Neural cell (in vitro differentiated cells): Measurements from ENCODE around the gene PADI4.

Experiments
- CTCF ChIP-seq: fragments of 450-650 bp; IDR thresholded peaks from 2 replicates; pipeline ENCODE4 v1.5.1; 2014; ENCODE audit warnings: antibody characterized with exemption, mild to moderate bottlenecking, moderate library complexity; ENCODE audit not compliant: poor library complexity, severe bottlenecking
- EZH2 ChIP-seq: fragments of 200-600, 300-800 bp; shearing (Covaris generic), sonication (generic); IDR thresholded peaks from 2 replicates; pipeline ENCODE4 v1.6.1; 2014; ENCODE audit warnings: antibody characterized with exemption, low read length, borderline replicate concordance, mild to moderate bottlenecking; ENCODE audit not compliant: insufficient read depth, poor library complexity, severe bottlenecking

DNA sequence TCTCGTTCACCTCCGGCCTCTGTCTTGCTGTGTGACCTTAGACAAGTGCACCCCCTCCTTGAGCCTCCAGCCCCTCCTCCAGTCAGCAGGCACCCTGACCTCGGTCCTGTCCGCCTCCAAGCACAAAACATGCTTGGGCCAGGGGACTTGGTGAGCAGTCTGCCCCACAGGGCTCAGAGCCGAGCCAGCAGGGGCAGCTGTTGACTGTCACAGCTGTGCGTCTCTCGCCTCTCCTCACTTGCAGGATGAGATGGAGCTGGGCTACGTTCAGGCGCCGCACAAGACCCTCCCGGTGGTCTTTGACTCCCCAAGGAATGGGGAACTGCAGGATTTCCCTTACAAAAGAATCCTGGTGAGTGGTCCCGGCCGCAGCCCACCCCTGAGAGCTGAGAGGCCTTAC is 34.9 kb upstream of the PADI4 start:
- TF ChIP-seq CTCF, result no peak
- no peak for TF ChIP-seq EZH2
